NCI-H1417 treated with DMSO at 0.1 percent for 48 hours (cell line): ENCODE measurements around the gene MIPOL1.

Experiments used
- DNase-seq: peaks from one replicate; lab custom pipeline; 2025; lab: John Stamatoyannopoulos, UW

The MIPOL1 gene

DNA sequence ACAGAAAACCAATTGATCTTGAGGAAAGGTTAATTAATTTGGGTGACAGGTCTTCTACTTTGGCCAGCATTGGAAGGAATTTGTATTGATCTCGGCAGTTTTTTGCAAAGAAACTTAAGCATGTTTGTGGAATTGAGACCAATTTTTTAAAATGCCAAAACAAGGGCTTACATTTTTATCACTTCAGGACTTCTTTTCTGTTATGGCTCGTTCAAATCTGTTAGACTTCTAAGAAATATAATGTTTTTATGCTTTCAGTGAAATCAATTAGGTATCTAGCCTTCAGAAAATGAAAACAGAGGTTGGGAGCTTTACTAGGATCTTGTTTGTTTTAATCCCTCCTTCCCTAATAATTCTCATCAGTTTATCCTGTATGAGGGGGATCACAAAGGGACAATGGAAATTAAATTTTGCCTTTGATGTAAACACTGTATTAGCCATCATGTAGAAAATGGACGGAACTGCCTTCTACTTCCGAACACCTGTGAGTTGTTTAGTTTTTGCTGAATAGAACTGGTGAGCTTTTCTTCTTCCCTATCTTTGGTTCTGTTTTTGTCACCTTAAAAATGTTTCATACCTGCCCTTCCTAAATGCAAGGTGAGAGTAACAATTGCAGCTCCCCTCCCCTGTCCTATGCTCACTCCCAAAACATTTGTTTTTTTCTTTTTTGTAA, 389.5 kb downstream of the MIPOL1 start:
- DNase-seq: no peak

DNA sequence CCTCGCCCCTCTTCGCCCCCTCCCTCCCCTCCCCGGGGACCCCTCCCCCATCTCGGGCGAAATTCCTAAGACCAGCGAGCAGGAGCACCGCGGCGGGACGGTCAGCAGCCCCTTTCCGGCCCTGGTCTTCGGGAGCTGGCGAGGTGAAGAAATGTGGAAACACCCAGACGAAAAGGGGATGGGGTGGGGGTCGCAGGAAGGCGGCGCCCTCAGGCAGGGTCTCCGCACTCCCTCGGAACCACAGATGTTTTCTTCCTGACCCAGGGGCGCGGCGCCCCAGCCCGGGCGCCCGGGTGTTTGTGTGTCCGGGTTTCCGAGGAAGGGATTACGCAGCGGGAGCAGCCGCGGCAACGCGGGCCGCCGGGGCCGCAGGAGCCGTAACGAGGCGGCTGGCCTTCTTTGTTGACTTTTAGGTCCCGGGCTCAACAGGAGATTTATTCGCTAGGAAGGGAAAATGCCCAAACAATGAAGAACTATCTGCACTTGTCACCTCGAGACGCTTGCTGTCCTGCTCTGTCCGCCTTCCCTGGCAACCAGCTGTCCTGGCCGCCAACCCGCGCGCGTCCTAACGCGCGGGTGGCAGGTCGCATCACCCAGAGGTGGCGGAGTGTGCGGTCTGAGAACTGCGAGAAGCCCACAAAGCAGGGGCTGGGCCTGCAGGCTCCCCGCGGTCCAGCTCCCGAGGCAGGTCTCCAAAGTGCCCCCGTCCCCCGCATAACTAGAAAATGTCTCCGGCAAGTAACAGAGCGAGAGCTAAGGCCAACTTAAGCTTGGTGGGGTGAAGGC, 390.3 kb downstream of the MIPOL1 start:
- DNase-seq: no peak

DNA sequence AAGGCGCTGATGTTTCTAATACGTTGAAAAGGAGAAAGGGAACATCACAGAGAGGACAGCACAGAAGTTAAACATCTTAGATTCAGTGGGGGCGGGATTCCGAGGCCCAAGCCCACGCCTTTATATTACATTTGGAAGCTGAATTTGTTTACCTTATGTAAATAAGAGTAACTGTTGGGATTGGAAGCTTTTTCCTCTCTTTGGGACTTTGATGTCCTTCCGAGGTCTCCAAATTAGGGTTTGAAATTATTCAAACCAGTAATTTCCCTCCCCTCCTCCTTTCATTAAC, 390.9 kb downstream of the MIPOL1 start:
- DNase-seq: peak; percentile 62

DNA sequence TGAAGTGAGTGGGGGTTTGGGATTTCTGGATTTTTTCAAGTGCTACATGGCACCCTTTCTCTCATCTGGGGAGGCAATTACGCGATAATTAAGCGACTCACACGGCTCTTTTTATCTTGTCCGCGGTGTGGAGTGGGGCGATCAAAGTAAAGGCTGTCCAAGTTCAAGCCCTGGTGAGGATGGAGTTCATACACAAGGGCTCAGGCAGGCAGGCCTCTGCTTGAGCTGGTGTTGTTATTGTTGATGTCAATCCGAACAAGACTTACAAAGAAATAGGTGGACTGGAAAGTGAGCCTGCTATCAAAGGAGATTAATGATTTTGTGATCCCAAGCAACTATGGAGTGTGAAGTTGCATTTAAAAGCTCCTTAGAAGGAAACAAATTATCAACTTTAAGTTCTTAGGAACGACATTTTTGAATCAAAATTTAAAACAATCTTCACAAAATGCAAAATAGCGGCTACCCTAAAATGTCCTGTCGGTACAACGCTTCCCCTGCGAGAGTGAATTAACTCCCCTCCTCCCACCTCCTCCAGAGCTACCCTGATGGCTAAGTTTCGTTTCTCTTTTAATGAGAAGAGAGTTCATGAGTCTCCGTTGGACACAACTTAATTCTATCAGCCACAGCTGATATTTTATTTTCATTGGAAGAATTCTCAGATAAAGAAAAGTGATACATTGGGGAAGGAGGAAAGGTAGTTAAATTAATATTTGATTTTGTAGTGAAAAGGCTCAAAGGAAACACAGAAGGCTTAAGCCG, 391.4 kb downstream of the MIPOL1 start:
- no peak for DNase-seq

DNA sequence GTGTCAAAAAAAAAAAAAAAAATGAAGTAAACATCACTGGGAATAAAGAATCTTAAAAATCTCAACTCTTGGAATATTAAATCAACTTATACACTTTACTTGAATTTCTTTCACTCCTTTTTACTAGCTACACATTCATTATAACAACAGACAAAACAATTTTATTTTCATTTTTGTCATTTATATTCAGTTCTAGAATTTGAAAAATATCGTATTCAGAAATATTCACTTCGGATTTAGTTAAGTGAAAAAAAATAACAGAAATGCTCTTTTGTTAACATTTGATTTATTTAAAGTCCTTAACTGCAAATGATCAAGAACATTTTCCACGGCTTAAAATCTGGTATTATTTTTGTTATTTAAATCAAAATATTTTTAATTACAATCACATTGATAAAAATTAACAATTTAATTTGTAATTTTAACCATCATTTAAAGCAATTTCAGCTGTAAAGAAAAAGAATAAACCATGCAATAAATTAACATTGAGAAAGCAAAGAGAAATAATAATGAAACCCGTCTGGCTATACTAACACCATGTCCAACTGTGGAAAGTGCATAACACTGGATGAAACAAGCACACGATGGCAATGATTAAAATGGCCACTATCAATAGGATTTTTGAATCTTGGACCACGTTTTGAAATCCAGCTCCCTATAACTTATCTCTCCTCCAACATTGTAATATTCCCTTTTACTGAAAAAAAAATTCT, 392.1 kb downstream of the MIPOL1 start:
- DNase-seq: no peak

DNA sequence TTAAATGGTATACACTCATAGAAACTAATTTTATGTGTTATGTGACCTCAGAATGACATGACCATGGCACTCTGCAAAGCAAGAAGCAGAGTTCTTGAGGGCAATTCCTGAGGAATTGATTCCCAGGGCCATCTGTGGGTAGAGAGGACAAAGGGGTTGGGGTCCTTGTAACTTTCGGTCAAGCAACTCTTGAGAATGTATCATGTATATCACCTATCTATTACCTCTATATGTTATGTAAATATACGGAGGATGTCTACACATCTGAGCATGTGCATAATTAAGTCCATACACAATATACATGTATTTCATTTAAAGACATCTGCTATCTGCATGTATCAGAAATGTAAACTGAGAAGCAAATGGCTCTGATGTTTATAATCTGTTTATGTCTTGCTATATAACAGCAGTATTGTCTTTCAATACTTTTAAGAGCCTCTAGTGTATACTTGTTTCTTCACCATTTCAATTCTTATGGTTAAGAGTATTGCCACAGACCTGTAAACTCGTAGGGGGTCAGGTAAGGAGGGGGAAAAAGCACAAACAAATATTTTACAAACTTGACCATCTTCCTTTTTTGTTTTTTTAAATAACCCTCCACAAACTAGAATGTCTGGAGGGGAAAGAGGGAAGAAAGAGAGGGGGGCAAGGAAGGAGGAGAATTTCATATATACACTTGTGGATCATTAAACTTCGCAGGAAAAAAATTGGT, 392.8 kb downstream of the MIPOL1 start:
- no peak for DNase-seq

DNA sequence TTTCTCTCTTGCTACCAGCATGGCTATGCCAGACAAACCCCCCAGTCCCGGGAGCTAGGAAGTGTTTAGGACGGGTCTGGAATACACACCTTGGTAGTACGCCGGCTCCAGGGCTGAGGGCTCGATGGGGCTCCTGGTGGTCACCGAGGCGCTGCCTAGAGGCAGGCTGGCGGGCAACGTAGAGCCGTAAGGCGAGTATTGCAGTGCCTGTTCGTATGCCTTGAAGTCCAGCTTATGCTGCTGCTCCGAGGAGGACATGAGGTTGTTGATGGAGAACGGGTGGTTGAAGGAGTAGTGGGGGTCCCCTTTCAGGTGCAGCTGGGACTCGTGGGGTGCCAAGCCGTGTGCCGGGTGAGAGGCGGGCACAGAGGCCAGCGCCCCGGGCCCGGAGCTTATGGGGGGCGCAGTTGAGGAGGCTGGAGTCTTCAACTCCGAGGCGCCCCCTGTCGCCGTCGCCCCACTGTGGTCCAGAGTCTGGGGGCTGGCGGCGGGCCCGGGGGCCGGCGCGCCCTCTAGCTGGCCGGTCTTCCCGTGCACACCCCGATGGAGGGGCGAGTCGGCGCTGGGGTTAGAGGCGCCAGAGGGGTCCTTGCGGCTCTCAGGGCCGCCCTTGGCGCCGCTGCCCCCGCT, 393.7 kb downstream of the MIPOL1 start:
- peak; percentile 44 for DNase-seq

DNA sequence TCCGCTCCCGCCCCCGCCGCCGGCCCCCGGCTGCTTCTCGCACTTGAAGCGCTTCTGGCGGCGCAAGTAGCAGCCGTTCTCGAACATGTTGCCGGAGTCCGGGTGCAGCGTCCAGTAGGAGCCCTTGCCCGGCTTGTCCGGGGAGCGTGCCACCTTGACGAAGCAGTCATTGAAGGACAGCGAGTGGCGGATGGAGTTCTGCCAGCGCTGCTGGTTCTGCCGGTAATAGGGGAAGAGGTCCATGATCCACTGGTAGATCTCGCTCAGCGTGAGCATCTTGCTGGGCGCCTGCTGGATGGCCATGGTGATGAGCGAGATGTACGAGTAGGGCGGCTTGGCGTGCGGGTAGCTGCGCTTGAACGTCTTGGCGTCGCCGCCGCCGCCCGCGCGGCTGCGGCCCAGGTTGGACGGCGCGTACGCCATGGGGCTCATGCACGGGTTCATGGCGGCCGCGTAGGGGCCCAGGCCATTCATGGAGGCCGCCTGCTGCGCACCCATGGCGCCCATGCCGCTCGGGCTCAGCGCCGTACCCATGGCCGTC, 394.3 kb downstream of the MIPOL1 start:
- no peak for DNase-seq

DNA sequence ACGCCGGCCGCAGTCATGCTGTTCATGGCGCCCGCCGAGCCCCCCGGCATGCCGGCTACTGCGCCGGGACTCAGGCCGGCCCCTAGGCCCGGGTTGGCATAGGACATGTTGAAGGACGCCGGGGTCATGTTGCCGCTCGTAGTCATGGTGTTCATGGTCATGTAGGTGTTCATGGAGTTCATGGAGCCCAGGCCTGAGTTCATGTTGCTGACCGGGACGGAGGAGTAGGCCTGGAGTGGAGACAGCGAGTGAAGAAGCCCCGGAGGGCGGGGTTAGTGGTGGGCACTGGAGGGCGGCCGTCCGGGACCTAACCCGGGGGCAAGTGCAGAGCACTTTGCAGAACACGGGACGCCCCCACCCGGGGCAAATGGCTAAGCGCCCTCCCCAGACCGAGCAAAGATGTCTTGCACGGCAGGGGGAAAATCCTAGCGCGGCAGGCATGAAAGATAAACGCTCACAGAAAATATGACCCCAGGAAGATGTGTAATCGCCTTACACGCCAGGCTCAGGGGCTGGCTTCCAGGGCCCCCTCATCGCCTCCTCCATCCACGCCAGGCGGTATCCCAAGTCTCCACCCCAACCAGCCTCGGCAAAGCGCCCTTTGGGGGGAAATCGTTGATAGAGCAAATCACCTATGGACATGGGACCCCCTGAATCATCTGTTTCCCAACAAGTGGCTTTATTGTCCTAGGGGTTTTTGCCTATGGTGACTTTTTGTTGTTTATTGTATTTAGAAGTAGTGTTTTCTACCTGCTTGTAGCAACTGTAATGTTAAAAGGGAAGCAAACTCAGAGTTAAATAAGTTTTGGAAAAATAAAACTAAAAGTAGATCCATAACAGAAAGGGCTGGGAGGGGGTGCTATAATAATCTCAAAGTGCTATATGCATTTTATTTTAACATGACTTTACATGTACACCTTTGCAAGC, 395.0 kb downstream of the MIPOL1 start:
- DNase-seq: peak; percentile 52

DNA sequence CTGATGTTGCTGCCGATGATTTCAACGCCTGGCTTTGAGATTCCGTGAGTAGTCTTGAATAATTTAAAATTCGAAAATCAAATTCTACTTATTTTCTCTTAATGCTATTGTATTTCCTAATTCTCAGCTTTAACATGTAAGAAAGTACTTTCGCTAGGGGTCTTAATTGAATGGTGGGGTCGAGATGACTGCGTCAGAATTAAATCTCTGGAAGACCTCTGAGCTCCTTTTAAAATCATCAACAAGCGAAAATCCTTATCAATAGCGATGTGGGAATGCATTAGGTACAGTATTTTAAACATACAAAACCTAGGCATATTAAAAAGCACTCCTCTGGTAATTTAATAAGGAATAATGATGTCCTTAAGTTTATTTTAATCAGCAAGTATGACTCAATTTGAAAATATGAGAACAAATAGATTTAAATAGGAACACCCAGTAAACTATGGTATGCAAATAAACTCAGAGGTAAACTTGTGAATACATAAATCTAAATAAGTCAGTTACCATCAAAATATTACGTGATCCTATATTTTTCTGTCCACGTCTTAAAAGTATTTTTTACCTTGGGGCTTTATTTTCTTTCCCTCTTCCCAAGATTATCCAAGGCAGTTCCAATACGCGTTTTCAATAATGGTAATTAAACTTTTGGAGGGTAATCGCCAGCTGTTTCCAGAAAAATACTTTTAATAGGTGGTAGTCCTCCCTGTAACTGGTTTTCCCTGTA, 395.9 kb downstream of the MIPOL1 start:
- DNase-seq: no peak

DNA sequence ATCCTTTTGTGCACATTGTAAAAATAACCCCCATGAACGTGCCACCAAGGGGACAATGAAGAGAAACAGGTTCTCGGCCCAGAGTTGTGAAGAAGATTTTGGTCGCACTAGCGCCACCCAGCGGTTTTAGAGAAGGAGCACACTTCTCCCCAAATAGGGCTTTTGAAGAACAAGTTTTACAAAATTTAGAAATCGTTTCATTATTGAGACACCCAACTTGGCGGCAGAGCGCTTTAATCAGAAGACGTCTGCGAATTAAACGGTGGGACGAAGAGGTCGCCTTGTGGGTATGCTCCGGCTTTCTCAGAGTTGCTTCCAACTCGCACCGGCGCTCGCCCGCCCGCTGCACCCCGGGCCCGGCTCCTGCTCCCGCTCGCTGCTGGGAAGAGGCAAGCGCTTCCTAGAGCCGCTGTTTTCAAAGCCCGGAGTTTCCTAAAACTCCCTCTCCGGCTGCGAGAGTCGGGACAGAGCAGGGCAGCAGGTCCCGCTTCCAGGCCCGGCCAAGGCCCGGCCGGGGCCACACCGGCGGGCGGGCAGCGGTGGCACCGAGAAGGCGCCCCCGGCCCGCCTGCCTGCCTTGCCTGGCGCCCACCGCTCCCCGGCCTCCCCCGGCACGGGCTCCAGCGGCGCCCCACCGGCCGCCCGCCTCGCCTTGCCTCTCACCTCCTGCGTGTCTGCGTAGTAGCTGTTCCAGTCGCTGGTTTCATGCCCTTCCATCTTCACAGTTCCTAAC, 396.7 kb downstream of the MIPOL1 start:
- DNase-seq: peak; percentile 85

DNA sequence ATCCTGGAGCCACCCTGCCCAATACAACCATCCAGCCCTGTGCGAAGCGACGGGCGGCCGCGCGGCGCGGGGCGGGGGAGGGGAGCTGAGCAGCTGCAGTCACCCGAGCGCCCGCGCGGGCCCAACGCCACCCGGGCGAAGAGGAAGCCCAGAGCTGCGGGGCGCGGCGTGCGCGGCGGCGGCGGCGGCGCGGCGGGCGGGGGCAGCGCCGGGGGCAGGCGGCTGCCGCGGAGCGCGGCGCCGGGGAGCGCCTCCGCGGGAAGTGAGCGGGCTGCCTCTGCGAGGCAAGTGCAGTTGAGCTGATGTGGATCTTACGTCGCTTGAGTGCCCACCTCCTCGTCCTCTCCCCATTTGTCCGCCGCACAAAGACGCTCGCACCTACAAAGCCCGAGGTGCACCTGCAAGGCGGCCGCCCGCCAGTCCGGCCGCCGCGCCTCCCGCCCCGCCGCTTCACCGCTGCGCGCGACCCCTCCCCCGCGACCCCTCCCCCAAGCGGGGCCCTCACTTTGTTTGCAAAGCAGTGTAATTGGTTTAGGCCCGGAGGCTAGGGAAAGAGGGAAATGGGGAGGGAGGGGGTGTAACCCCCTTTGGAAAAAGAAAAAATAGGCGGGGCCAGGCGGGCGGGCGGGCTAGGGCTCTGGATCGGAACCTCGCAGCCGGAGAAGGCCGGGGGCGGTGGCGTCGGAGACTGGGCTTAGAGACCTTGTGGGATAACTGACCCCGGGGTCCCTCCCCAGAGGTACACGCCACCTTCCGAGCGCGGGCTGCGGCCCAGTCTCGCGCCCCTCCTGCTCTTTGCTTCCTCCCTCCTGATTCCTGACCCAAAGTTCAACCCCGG, 397.5 kb downstream of the MIPOL1 start, which contains the start of the genes FOXA1 and TTC6:
Gene FOXA1, minus strand, starts transcription at position 279 of the 838 bp plus-strand sequence. Its CDS starts 277 bp downstream, at position 2.
Gene TTC6, plus strand, starts transcription at position 659 of the 838 bp plus-strand sequence. CDS start 26,436 bp downstream, outside the sequence.
- peak; percentile 77 for DNase-seq

DNA sequence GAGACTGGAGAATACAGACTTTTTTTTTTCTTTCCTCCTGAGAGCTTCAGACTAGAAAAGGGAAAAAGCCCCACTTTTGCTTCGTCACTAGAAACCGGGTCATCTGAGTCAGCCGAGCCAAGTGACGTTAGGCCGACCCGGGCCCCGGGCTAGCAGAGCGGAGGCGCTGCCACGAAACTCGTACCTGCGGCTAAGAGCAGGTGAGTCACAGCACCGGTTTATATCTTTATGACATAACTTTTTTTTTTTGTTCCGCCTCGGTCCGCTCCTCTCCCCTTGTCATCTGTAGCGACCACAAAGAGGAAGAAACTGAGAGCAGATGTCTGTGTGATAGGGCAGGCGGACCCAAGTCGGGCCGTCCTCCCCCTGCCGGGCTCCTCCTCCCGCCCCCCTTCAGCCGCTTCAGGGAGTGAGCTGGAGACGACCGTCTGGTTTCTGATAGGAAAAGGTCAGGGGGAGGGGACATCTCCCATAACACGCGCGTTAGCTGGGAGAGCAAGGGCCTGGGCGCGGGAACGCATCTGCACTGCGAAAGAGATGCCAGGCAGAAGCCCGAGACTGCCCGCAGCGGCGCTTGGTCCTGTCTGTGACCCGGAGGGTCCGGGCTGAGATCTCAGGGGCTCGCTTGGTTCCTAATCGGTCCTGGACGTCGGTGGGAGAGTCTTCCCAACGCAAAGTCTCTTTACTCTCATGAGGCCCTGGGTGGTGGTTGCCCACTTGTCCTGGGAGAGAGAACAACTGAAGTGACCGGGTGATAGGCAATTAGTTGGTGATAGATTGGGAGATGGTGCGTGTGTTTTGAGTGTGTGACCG, 398.3 kb downstream of the MIPOL1 start:
- peak; percentile 91 for DNase-seq

DNA sequence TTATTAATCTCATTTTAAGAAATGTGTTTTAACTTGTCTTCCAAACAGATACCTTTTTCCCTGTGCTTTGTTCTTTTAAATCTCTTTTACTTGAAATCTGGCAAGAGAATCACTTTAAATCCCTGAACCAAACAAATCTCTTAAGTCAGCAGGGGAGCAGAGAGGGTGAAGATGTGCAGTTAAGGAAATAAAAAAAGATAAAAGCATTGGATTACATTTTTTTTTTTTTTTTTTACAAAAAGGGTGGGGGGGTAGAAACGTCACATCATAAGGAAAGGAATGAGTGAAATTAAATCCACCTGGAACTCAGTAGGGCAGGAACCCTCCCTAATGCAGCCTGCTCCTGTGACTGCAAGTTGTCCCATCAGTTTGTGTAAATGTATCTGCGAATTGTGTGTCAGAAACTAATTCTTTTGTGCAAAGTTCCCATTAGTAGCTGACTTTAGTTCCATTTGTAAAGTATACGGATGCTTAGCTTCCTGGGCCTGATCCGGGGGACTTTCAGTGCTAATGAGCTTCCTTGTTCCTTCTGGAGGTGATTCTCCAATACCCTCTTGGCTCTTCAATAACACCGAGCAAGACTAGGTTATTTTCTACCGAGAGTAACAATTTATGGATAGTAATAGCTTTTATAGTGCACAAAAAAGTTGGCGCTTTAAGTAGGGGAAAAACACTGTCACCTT, 399.2 kb downstream of the MIPOL1 start:
- no peak for DNase-seq

DNA sequence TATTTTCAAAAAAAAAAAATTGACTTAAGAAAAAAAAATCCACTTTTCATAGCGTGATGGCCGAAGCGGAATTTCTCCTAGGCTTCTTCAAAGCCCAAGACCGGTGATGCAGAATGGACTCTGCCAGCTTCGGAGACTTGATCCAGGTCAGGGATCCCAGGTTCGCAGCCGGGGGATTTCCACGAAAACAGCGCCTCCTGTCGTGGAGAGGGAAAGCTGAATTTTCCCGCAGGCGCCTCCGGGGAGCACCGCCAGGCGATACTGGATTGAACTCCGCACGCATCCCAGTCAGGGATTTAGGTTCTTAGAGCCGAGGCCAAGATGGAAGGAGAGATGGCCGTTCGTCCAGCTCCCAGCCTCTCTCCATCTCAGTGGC, 399.8 kb downstream of the MIPOL1 start:
- DNase-seq: no peak
